GM23338 (cell line): ENCODE results near the gene CIAO2A.

Source experiments
- CREB1 ChIP-seq: fragments of 250-450 bp; sonication (Bioruptor Pico); IDR thresholded peaks from 2 replicates; pipeline ENCODE4 v1.5.0; 2020; ENCODE audit warnings: low read depth, mild to moderate bottlenecking, moderate library complexity
- CTCF ChIP-seq, 2 experiments: fragments of 200-600 bp in 1 of 2; sonication (generic) in 1 of 2; conservative IDR thresholded peaks; 2 replicates each; pipeline versions ENCODE4 v1.5.1 to v1.6.1; 2016 to 2017; ENCODE audit warnings: antibody characterized with exemption in 2 of 2, low read depth in 2 of 2, mild to moderate bottlenecking in 2 of 2, moderate library complexity in 1 of 2
- ETS1 ChIP-seq: IDR thresholded peaks from 2 replicates; pipeline ENCODE4 v1.6.1; 2016; ENCODE audit warnings: antibody characterized with exemption
- EZH2phosphoT487 ChIP-seq: fragments of 200-600 bp; sonication (generic); IDR thresholded peaks from one replicate; pipeline ENCODE4 v1.8.1; 2018; ENCODE audit warnings: antibody characterized with exemption; ENCODE audit not compliant: unreplicated experiment
- JUNB ChIP-seq: IDR thresholded peaks from one replicate; pipeline ENCODE4 v1.6.1; 2016; ENCODE audit warnings: antibody characterized with exemption; ENCODE audit not compliant: unreplicated experiment
- POLR2AphosphoS5 ChIP-seq: IDR thresholded peaks from 2 replicates; pipeline ENCODE4 v1.6.1; 2016; ENCODE audit warnings: antibody characterized with exemption, low read depth
- STAT1 ChIP-seq: IDR thresholded peaks from one replicate; pipeline ENCODE4 v1.6.1; 2016; ENCODE audit warnings: antibody characterized with exemption; ENCODE audit not compliant: unreplicated experiment
- ZNF331 ChIP-seq: fragments of 250-450 bp; sonication (Bioruptor Pico); IDR thresholded peaks from 2 replicates; pipeline ENCODE4 v1.5.0; 2020; ENCODE audit warnings: low read depth, mild to moderate bottlenecking, moderate library complexity

- TF ChIP-seq CTCF (conservative IDR thresholded peaks at IDR 0.05; ENCODE audit: low read depth in 2 of 2): no peak
- no peak for TF ChIP-seq ZNF331 (CRISPR knock-in tag)
- no peak for TF ChIP-seq EZH2phosphoT487
- no peak for TF ChIP-seq POLR2AphosphoS5
- no peak for TF ChIP-seq ETS1
- no peak for TF ChIP-seq JUNB
- no peak for TF ChIP-seq STAT1
- TF ChIP-seq CREB1: no peak
Observed at GRCh38 chr15:64037116-64037515, 56.5 kb downstream of the CIAO2A start.
